GM12878 (cell line): ENCODE measurements around the gene ABHD3. TPM values are rescaled to one million over a fixed set of nuclear protein-coding genes. Genes with fewer than 3 reads are reported as not detected.

Source experiments
- BCL11A ChIP-seq: IDR thresholded peaks from 2 replicates; pipeline ENCODE4 v1.6.1; 2011; ENCODE audit warnings: low read depth, low read length
- CREB1 ChIP-seq: IDR thresholded peaks from 2 replicates; pipeline ENCODE4 v1.6.1; 2012; ENCODE audit warnings: low read depth, mild to moderate bottlenecking, inconsistent platforms
- E2F4 ChIP-seq: IDR thresholded peaks from 2 replicates; pipeline ENCODE4 v1.6.1; 2012; ENCODE audit warnings: low read depth, low read length, improper control_type of control experiment
- EED ChIP-seq: sonication (generic); IDR thresholded peaks from 2 replicates; pipeline ENCODE4 v1.6.1; 2016; ENCODE audit warnings: antibody characterized with exemption, low read depth
- EGR1 ChIP-seq, 2 experiments: IDR thresholded peaks; 1 replicate in 1 of 2; 2 replicates in 1 of 2; pipeline ENCODE4 v1.6.1; 2011 to 2012; ENCODE audit warnings: low read depth in 2 of 2, low read length in 2 of 2, borderline replicate concordance in 1 of 2, mild to moderate bottlenecking in 1 of 2, moderate library complexity in 1 of 2
- FOXK2 ChIP-seq: fragments of 450-650 bp; IDR thresholded peaks from 2 replicates; pipeline ENCODE4 v1.6.1; 2017; ENCODE audit warnings: mild to moderate bottlenecking, moderate library complexity
- HDAC6 ChIP-seq: fragments of 200-600 bp; sonication (generic); IDR thresholded peaks from one replicate; pipeline ENCODE4 v1.8.0; 2017; ENCODE audit warnings: antibody characterized with exemption; ENCODE audit not compliant: unreplicated experiment
- HDGF ChIP-seq: fragments of 450-650 bp; IDR thresholded peaks from 2 replicates; pipeline ENCODE4 v1.6.1; 2016; ENCODE audit warnings: antibody characterized with exemption
- HSF1 ChIP-seq: fragments of 150-350 bp; IDR thresholded peaks from 2 replicates; pipeline ENCODE4 v1.6.1; 2014; ENCODE audit warnings: mild to moderate bottlenecking, low read depth, low read length
- JUND ChIP-seq: IDR thresholded peaks from 2 replicates; pipeline ENCODE4 v1.6.1; 2012; ENCODE audit warnings: low read depth, mild to moderate bottlenecking, low read length, improper control_type of control experiment, moderate library complexity
- NFYA ChIP-seq: IDR thresholded peaks from 2 replicates; pipeline ENCODE4 v1.6.1; 2011; ENCODE audit warnings: low read depth, mild to moderate bottlenecking, low read length, improper control_type of control experiment, borderline replicate concordance
- NR2C1 ChIP-seq: fragments of 450-650 bp; IDR thresholded peaks from 2 replicates; pipeline ENCODE4 v1.6.1; 2017; ENCODE audit warnings: antibody characterized with exemption, mild to moderate bottlenecking, moderate library complexity
- REST ChIP-seq: IDR thresholded peaks from 2 replicates; pipeline ENCODE4 v1.6.1; 2012; ENCODE audit warnings: mild to moderate bottlenecking, low read depth, low read length
- RUNX3 ChIP-seq: IDR thresholded peaks from 2 replicates; pipeline ENCODE4 v1.6.1; 2012; ENCODE audit warnings: low read length, inconsistent platforms
- SRF ChIP-seq, 2 experiments: IDR thresholded peaks; 2 replicates each; pipeline ENCODE4 v1.6.1; 2011; ENCODE audit warnings: low read depth in 2 of 2, low read length in 2 of 2, mild to moderate bottlenecking in 1 of 2, moderate library complexity in 1 of 2
- STAT1 ChIP-seq: fragments of 450-650 bp; conservative IDR thresholded peaks from 2 replicates; pipeline ENCODE4 v1.6.1; 2014; ENCODE audit warnings: antibody characterized with exemption, mild to moderate bottlenecking
- TCF7 ChIP-seq: IDR thresholded peaks from 2 replicates; pipeline ENCODE4 v1.6.1; 2014; ENCODE audit warnings: antibody characterized with exemption, borderline replicate concordance
- USF1 ChIP-seq: IDR thresholded peaks from 2 replicates; pipeline ENCODE4 v1.6.1; 2011; ENCODE audit warnings: borderline replicate concordance, low read depth, mild to moderate bottlenecking, moderate library complexity, mixed read lengths, low read length; ENCODE audit not compliant: insufficient read depth; ENCODE audit errors: extremely low read length
- YY1 ChIP-seq: IDR thresholded peaks from 2 replicates; pipeline ENCODE4 v1.6.1; 2011; ENCODE audit warnings: low read depth, mild to moderate bottlenecking, low read length
- ZNF592 ChIP-seq: fragments of 450-650 bp; IDR thresholded peaks from 2 replicates; pipeline ENCODE4 v1.6.1; 2017; ENCODE audit warnings: mild to moderate bottlenecking, moderate library complexity
- ZNF622 ChIP-seq: fragments of 450-650 bp; IDR thresholded peaks from 2 replicates; pipeline ENCODE4 v1.6.1; 2017; ENCODE audit warnings: mild to moderate bottlenecking, inconsistent platforms
- polyA plus RNA-seq, 11 experiments: library from polyadenylated mRNA; depleted of rRNA in 4 of 11; unstranded in 6 of 11; stranded (reverse) in 5 of 11; fragments of >200 nt; fragmentation: Nextera tagmentation in 4 of 11; fragmentation: Illumina TruSeq in 1 of 11; extraction: Ambion mirVana in 4 of 11; extraction: Trizol in 1 of 11; gene quantifications; 1 replicate in 1 of 11; 2 replicates in 10 of 11; pipeline versions ENCODE4 v1.2.1 to v1.2.3, GENCODE V29; 2011 to 2016; ENCODE audit warnings: inconsistent platforms in 2 of 11, missing spikeins in 2 of 11, low read depth in 1 of 11
- total RNA-seq, 4 experiments: library from RNA; depleted of rRNA in 3 of 4; stranded (reverse); fragments of >200 nt in 3 of 4; fragmentation: Illumina TruSeq in 1 of 4; extraction: Trizol in 1 of 4; gene quantifications; 2 replicates each; pipeline versions ENCODE4 v1.2.1 to v1.2.3, GENCODE V29; 2013 to 2021

Gene ABHD3
- total and polyA plus RNA-seq, 10 of the 15 experiments (the other 5 are each of a cell fraction or from before 2014, with no cell fraction given), result 4.9 to 49.8 (median 18.3) TPM

- TF ChIP-seq USF1 (no peak), JUND (no peak), BCL11A (no peak), EGR1 (IDR thresholded peaks at IDR 0.05; ENCODE audit: borderline replicate concordance in 1 of 2, low read depth in 2 of 2, low read length in 2 of 2) (no peak), E2F4 (no peak), NFYA (no peak), YY1 (no peak), REST (no peak), ZNF592 (no peak), EED (peak; percentile 28; the same call in 1 of the 2 replicates), HSF1 (no peak), HDAC6 (no peak), SRF (IDR thresholded peaks at IDR 0.05; ENCODE audit: low read depth in 2 of 2, low read length in 2 of 2) (no peak), RUNX3 (peak; percentile 19; the same call in 1 of the 2 replicates), ZNF622 (no peak), CREB1 (0 out of 2 replicates have a peak, but pooled peaks have one; percentile 35), HDGF (no peak), NR2C1 (no peak), FOXK2 (no peak), TCF7 (peak; percentile 35; the same call in 1 of the 2 replicates), STAT1 (no peak)
- TF ChIP-seq, all 136 proteins: peak for 10
These were observed 99.9 kb downstream of the ABHD3 start (continued) for GRCh38 chr18:21604671-21605070.
